Liver (tissue), 9 donors: ENCODE measurements around the gene PDLIM5. TPM values are rescaled to one million over a fixed set of nuclear protein-coding genes. Genes with fewer than 3 reads are reported as not detected.
A peak's percentile ranks its signal among the peaks of the same experiment; 100 is the strongest.

ENCODE experiments used
- DNase-seq: peaks from one replicate; pipeline ENCODE4 v3.0.0-alpha.2; 2017; ENCODE audit warnings: low spot score
- H3K27ac ChIP-seq, 2 donors: one replicate each; pipeline ENCODE4 v1.7.0; 2013; ENCODE audit warnings: inconsistent platforms in 2 of 2, low read length in 2 of 2, control low read depth in 1 of 2, low read depth in 1 of 2, mild to moderate bottlenecking in 1 of 2
- H3K27me3 ChIP-seq, 4 donors: one replicate each; pipeline versions ENCODE4 v1.6.1 to v1.7.0; 2013; ENCODE audit warnings: low read length in 3 of 4, inconsistent platforms in 1 of 4, mild to moderate bottlenecking in 1 of 4, moderate library complexity in 1 of 4; ENCODE audit not compliant: control insufficient read depth in 4 of 4, insufficient read depth in 4 of 4
- H3K36me3 ChIP-seq, 4 donors: one replicate each; pipeline versions ENCODE4 v1.6.1 to v1.7.0; 2013; ENCODE audit warnings: low read length in 3 of 4, mild to moderate bottlenecking in 3 of 4, low read depth in 1 of 4, moderate library complexity in 1 of 4; ENCODE audit not compliant: control insufficient read depth in 4 of 4, insufficient read depth in 3 of 4
- H3K4me1 ChIP-seq, 4 donors: one replicate each; pipeline versions ENCODE4 v1.6.1 to v1.7.0; 2013; ENCODE audit warnings: low read length in 3 of 4, mild to moderate bottlenecking in 3 of 4, moderate library complexity in 1 of 4; ENCODE audit not compliant: control insufficient read depth in 4 of 4, insufficient read depth in 4 of 4
- H3K4me3 ChIP-seq, 3 donors: one replicate each; pipeline versions ENCODE4 v1.6.1 to v1.7.0; 2013; ENCODE audit warnings: low read length in 3 of 3, control low read depth in 1 of 3, low read depth in 1 of 3, mild to moderate bottlenecking in 1 of 3
- H3K9ac ChIP-seq, 2 donors: one replicate each; pipeline ENCODE4 v1.7.0; 2013; ENCODE audit warnings: low read length in 2 of 2, mild to moderate bottlenecking in 2 of 2, moderate library complexity in 2 of 2, control low read depth in 1 of 2, low read depth in 1 of 2
- H3K9me3 ChIP-seq, 4 donors: one replicate each; pipeline versions ENCODE4 v1.6.1 to v1.7.0; 2013; ENCODE audit warnings: low read length in 3 of 4; ENCODE audit not compliant: control insufficient read depth in 4 of 4
- EGR1 ChIP-seq, 2 donors: IDR thresholded peaks; 2 replicates each; pipeline ENCODE4 v1.6.1; 2016 to 2018; ENCODE audit warnings: antibody characterized with exemption in 2 of 2, low read depth in 2 of 2
- FOXA1 ChIP-seq: IDR thresholded peaks from 2 replicates; pipeline ENCODE4 v1.6.1; 2016; ENCODE audit warnings: antibody characterized with exemption
- FOXA2 ChIP-seq: IDR thresholded peaks from 2 replicates; pipeline ENCODE4 v1.6.1; 2016; ENCODE audit warnings: antibody characterized with exemption
- GABPA ChIP-seq, 2 donors: IDR thresholded peaks in 1 of 2; conservative IDR thresholded peaks in 1 of 2; 2 replicates each; pipeline ENCODE4 v1.6.1; 2016; ENCODE audit warnings: antibody characterized with exemption in 2 of 2, mild to moderate bottlenecking in 1 of 2, moderate library complexity in 1 of 2
- HNF4A ChIP-seq, 2 donors: conservative IDR thresholded peaks; 2 replicates each; pipeline ENCODE4 v1.6.1; 2016; ENCODE audit warnings: antibody characterized with exemption in 2 of 2, mild to moderate bottlenecking in 2 of 2
- HNF4G ChIP-seq: IDR thresholded peaks from 2 replicates; pipeline ENCODE4 v1.6.1; 2016; ENCODE audit warnings: antibody characterized with exemption
- JUND ChIP-seq, 2 donors: IDR thresholded peaks; 2 replicates each; pipeline ENCODE4 v1.6.1; 2016; ENCODE audit warnings: antibody characterized with exemption in 2 of 2
- NR2F2 ChIP-seq: IDR thresholded peaks from 2 replicates; pipeline ENCODE4 v1.6.1; 2016; ENCODE audit warnings: antibody characterized with exemption
- RAD21 ChIP-seq, 2 donors: IDR thresholded peaks; 2 replicates each; pipeline ENCODE4 v1.6.1; 2016; ENCODE audit warnings: antibody characterized with exemption in 2 of 2, mild to moderate bottlenecking in 2 of 2
- RXRA ChIP-seq, 2 donors: IDR thresholded peaks; 2 replicates each; pipeline ENCODE4 v1.6.1; 2017 to 2018; ENCODE audit warnings: antibody characterized with exemption in 2 of 2, mild to moderate bottlenecking in 1 of 2
- SP1 ChIP-seq: IDR thresholded peaks from 2 replicates; pipeline ENCODE4 v1.6.1; 2018; ENCODE audit warnings: antibody characterized with exemption, mild to moderate bottlenecking
- TAF1 ChIP-seq: conservative IDR thresholded peaks from 2 replicates; pipeline ENCODE4 v1.6.1; 2016; ENCODE audit warnings: antibody characterized with exemption, mild to moderate bottlenecking
- YY1 ChIP-seq: IDR thresholded peaks from 2 replicates; pipeline ENCODE4 v1.6.1; 2016; ENCODE audit warnings: antibody characterized with exemption, mild to moderate bottlenecking
- WGBS: extraction: QIAGEN DNeasy Blood & Tissue Kit; methylation state at CpG from one replicate; pipeline ENCODE4 v1.1.7; 2013; 5-methylcytosine and 5-hydroxymethylcytosine counted together
- polyA plus RNA-seq, 2 donors: library from polyadenylated mRNA; stranded (reverse) in 1 of 2; unstranded in 1 of 2; fragments of 200-250 nt in 1 of 2; fragments of >200 nt in 1 of 2; fragmentation: Nextera tagmentation in 1 of 2; extraction: Ambion mirVana in 1 of 2; gene quantifications; one replicate each; pipeline versions ENCODE4 v1.2.1 to v1.2.3, GENCODE V29; 2013 to 2015
- total RNA-seq, 2 donors: library from RNA; depleted of rRNA; stranded (reverse); fragments of >200 nt; gene quantifications; one replicate each; pipeline ENCODE4 v1.2.3, GENCODE V29; 2014
- TF ChIP-seq, protein P1 (sequence below): IDR thresholded peaks from 2 replicates; pipeline ENCODE4 v1.6.1; 2016; ENCODE audit warnings: antibody characterized with exemption, mild to moderate bottlenecking
- TF ChIP-seq, protein P2 (sequence below): IDR thresholded peaks from 2 replicates; pipeline ENCODE4 v1.6.1; 2016; ENCODE audit warnings: antibody characterized with exemption
- TF ChIP-seq, protein P3 (sequence below): IDR thresholded peaks from 2 replicates; pipeline ENCODE4 v1.6.1; 2016; ENCODE audit warnings: antibody characterized with exemption
- TF ChIP-seq, protein P4 (sequence below): fragments of 150-350 bp; IDR thresholded peaks from 2 replicates; pipeline ENCODE4 v1.5.1; 2017; ENCODE audit warnings: improper control_type of control experiment, low read depth, low read length; ENCODE audit not compliant: missing input control
- TF ChIP-seq, protein P5 (sequence below): IDR thresholded peaks from 2 replicates; pipeline ENCODE4 v1.6.1; 2016; ENCODE audit warnings: antibody characterized with exemption
- donor health status: healthy.
- donor health status: healthy.
- donor health status: healthy.
- donor health status: healthy.
- donor health status: healthy.

Gene PDLIM5
- total and polyA plus RNA-seq, 4 donors, result 19.1 to 114 (median 67.8) TPM

DNA sequence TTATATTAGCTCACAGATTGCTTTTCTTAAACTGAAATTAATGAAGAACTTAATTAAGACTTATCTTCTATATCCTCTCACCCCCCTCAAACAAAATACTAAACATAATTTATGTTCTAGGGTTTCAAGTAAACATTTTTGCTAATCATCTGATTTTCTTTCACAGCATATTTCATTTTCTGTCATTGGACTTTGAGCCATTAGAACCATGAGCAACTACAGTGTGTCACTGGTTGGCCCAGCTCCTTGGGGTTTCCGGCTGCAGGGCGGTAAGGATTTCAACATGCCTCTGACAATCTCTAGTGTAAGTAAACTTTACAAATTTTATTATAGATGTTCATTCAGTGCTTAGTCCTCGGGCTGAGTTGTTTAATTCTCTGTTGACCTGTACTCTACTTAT is 3.3 kb downstream of the PDLIM5 start (continued):
- TF ChIP-seq, protein P1, sequence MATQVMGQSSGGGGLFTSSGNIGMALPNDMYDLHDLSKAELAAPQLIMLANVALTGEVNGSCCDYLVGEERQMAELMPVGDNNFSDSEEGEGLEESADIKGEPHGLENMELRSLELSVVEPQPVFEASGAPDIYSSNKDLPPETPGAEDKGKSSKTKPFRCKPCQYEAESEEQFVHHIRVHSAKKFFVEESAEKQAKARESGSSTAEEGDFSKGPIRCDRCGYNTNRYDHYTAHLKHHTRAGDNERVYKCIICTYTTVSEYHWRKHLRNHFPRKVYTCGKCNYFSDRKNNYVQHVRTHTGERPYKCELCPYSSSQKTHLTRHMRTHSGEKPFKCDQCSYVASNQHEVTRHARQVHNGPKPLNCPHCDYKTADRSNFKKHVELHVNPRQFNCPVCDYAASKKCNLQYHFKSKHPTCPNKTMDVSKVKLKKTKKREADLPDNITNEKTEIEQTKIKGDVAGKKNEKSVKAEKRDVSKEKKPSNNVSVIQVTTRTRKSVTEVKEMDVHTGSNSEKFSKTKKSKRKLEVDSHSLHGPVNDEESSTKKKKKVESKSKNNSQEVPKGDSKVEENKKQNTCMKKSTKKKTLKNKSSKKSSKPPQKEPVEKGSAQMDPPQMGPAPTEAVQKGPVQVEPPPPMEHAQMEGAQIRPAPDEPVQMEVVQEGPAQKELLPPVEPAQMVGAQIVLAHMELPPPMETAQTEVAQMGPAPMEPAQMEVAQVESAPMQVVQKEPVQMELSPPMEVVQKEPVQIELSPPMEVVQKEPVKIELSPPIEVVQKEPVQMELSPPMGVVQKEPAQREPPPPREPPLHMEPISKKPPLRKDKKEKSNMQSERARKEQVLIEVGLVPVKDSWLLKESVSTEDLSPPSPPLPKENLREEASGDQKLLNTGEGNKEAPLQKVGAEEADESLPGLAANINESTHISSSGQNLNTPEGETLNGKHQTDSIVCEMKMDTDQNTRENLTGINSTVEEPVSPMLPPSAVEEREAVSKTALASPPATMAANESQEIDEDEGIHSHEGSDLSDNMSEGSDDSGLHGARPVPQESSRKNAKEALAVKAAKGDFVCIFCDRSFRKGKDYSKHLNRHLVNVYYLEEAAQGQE, result peak; percentile 4
- TF ChIP-seq, protein P2, sequence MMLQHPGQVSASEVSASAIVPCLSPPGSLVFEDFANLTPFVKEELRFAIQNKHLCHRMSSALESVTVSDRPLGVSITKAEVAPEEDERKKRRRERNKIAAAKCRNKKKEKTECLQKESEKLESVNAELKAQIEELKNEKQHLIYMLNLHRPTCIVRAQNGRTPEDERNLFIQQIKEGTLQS, result peak; percentile 85

DNA sequence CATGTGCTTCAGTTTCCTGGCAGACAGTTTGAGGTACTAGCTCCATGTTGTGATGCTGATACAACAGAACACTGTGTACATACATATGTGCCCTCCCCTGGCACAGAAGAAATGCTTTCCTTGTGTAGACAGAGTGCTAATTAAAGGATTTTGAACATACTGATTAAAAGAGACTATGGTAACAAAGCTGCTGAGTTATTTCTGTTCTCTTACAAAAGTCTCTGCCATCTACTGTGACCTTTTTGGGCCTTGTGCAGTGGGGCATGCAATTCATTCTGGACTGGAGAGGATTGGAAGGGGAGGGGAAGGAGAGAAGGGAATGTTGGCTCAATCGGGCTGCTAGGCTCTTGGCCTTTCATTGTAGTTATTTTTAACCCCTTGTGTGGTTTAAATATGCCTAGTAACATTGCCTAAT is 6.0 kb downstream of the PDLIM5 start:
- DNase-seq, result no peak
- no peak overlapping the region for H3K4me3 ChIP-seq
- peak overlapping the region in 1 of 2 donors; percentile 11 for H3K27ac ChIP-seq
- H3K27me3 ChIP-seq, result no peaks in the 10 kb centered on the region
- no peaks in the 10 kb centered on the region for H3K9me3 ChIP-seq
- peaks cover 7 to 70% (median 41%) of the 10 kb centered on the region in 4 donors for H3K4me1 ChIP-seq
- no peak overlapping the region for H3K9ac ChIP-seq
- H3K36me3 ChIP-seq, result peaks cover 0 to 9% (median 1%) of the 10 kb centered on the region in 4 donors
- WGBS, result 5% methylated on average over 1 of the region's 1 CpG
- peak; percentile 45 for TF ChIP-seq YY1
- TF ChIP-seq RXRA (IDR thresholded peaks at IDR 0.05), result peak; percentile 20 to 46
- TF ChIP-seq, protein P3, sequence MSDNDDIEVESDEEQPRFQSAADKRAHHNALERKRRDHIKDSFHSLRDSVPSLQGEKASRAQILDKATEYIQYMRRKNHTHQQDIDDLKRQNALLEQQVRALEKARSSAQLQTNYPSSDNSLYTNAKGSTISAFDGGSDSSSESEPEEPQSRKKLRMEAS, result peak; percentile 45
- no peak for TF ChIP-seq HNF4G
- no peak for TF ChIP-seq TAF1
- TF ChIP-seq FOXA2, result no peak
- TF ChIP-seq RAD21 (IDR thresholded peaks at IDR 0.05), result peak in 1 of 2 donors; percentile 5
- TF ChIP-seq HNF4A (conservative IDR thresholded peaks at IDR 0.05), result peak; percentile 16 to 28
- TF ChIP-seq EGR1 (IDR thresholded peaks at IDR 0.05; ENCODE audit: low read depth in 2 of 2), result no peak
- no peak for TF ChIP-seq JUND (IDR thresholded peaks at IDR 0.05)
- peak; percentile 19 for TF ChIP-seq SP1
- TF ChIP-seq, protein P4, sequence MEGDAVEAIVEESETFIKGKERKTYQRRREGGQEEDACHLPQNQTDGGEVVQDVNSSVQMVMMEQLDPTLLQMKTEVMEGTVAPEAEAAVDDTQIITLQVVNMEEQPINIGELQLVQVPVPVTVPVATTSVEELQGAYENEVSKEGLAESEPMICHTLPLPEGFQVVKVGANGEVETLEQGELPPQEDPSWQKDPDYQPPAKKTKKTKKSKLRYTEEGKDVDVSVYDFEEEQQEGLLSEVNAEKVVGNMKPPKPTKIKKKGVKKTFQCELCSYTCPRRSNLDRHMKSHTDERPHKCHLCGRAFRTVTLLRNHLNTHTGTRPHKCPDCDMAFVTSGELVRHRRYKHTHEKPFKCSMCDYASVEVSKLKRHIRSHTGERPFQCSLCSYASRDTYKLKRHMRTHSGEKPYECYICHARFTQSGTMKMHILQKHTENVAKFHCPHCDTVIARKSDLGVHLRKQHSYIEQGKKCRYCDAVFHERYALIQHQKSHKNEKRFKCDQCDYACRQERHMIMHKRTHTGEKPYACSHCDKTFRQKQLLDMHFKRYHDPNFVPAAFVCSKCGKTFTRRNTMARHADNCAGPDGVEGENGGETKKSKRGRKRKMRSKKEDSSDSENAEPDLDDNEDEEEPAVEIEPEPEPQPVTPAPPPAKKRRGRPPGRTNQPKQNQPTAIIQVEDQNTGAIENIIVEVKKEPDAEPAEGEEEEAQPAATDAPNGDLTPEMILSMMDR, result no peak
- no peak for TF ChIP-seq GABPA (IDR thresholded peaks at IDR 0.05 in 1 of 2, conservative IDR thresholded peaks at IDR 0.05 in 1 of 2)
- TF ChIP-seq FOXA1, result no peak
- TF ChIP-seq, protein P5, sequence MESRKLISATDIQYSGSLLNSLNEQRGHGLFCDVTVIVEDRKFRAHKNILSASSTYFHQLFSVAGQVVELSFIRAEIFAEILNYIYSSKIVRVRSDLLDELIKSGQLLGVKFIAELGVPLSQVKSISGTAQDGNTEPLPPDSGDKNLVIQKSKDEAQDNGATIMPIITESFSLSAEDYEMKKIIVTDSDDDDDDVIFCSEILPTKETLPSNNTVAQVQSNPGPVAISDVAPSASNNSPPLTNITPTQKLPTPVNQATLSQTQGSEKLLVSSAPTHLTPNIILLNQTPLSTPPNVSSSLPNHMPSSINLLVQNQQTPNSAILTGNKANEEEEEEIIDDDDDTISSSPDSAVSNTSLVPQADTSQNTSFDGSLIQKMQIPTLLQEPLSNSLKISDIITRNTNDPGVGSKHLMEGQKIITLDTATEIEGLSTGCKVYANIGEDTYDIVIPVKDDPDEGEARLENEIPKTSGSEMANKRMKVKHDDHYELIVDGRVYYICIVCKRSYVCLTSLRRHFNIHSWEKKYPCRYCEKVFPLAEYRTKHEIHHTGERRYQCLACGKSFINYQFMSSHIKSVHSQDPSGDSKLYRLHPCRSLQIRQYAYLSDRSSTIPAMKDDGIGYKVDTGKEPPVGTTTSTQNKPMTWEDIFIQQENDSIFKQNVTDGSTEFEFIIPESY, result no peak
- TF ChIP-seq, protein P1, result no peak
- peak; percentile 61 for TF ChIP-seq NR2F2
